ENCODE results near the gene SYCN.
"Not testable (repeated sequence)": the region's sequence is repeated elsewhere in the genome, so short reads cannot be mapped to it uniquely, and the experiment has no call there.

Gene SYCN

DNA sequence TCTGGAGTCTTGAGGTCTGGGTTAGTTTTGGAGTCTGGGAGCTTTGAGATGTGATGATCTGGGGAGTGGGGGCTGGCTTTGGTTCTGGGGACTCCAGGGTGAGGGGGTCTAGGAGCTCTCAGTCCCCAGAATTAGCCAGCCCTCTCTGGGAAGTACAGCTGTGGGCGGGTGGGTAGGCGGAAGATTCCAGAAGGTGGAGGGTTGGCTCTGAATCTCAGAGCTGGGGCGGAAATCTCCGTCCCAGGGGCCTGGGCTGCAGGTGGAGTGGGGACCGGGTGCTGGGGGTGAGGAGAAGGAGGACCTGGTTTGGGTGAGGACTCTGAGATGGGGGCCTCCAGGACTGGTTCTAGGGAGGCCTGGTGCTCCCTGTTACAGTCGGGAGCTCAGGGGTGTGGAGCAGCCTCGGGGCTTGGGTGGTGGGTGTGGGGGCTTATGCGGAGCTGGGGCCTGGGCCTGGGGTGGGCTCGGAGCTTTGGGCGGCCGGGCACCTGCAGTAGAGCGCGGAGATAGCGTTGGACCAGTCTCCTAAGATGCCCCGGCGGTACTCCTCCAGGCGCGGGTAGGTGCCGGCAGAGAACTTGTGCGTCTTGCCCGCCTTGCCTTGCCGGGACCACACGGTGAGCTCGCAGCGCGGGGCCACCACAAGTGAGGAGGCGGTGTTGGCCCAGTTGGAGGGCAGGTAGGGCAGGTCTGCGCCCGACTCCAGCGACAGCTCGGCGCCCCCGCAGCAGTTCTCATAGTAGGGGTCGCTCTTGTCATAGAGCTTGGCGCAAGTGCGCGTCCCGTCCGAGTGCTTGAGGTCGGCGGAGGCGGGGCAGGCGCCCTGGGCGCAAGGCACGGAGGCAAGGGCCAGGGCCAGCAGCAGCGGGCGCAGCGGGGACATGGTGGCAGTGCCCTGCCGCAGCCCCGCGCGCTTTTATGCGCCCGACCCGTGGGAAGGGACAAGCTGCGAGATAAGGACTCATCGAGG is at the start of gene SYCN:
Gene SYCN (minus strand): TSS at position 892 of the 970 bp plus-strand sequence. CDS start 9 bp downstream, at position 883.
- DNase-seq: no peak

DNA sequence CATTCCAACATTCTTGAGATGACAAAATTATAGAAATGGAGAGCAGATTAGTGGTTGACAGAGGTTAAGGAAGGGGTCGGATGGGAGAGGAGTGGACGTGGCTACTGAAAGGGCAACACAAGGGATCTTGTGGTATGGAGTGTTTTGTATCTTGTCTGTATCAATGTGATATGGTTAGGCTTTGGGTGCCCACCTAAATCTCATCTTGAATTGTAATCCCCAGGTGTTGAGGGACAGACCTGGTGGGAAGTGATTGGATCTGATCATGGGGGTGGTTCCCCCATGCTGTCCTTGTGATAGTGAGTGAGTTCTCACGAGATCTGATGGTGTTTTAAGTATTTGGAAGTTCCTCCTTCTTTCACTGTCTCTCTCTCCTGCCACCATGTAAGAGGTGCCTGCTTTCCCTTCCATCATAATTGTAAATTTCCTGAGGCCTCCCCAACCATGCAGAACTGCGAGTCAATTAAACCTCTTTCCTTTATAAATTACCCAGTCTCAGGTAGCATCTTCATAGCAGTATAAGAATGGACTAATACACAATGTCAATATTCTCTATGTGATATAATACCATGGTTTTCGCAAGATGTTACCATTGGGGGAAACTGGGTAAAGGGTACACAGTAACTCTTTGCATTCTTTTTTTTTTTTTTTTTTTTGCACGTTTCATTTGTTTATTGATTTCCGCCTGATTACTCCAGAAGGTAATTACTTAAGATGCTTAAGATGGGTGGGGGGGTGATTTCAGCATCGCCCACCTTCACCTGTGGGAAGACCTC is 49.5 kb upstream of the SYCN start:
- DNase-seq: no peak

DNA sequence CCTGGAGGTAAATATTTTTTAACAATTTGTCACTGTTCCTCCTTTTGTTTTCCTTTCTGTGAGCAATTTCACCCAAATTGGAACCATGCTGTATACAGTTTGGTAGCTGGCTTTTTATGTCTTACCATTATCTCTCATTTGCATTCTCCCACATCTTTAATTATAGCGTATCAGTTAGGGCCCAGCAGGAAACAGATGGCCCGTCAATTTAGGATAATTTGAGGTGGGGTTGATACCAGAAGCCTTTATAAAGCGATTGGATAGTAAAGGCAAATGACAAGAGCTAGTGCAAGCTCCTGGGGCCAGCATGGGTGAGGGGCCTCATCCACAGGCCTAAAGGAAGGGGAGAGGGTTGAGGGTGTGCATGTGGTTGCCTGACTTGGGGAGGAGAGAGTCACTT is 48.4 kb upstream of the SYCN start:
- DNase-seq: no peak

DNA sequence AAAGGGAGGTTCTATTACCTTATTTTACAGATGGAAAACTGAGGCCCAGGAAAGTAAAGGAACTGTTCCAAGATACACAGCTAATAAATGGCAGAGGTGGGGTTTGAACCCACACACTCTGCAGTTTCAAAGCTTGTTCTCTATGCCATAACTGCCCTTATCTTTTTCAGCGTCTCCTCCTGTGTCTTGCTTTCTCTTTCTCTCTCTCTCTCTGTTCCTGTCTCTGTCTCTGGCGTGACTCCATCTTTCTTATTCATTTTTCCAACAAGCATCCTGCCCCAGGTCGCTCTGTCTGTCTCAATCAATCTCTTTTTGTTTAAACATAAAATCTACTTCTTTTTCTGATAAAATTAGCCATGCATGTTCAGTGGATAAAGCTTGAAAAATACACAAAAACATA is 47.8 kb upstream of the SYCN start:
- DNase-seq: no peak

GRCh38 chr19:39251081-39251480 is 47.0 kb upstream of the SYCN start:
- DNase-seq: no peak

- no peak for DNase-seq
Measured at GRCh38 chr19:39248806-39249205, 44.7 kb upstream of the SYCN start, which contains the start of gene IFNL4. Gene IFNL4, minus strand, starts transcription at chr19:39248856.

- DNase-seq: no peak
Measured at GRCh38 chr19:39247701-39248664, 43.9 kb upstream of the SYCN start.

- DNase-seq: no peak
Measured at GRCh38 chr19:39246951-39247669, 43.0 kb upstream of the SYCN start.

DNA sequence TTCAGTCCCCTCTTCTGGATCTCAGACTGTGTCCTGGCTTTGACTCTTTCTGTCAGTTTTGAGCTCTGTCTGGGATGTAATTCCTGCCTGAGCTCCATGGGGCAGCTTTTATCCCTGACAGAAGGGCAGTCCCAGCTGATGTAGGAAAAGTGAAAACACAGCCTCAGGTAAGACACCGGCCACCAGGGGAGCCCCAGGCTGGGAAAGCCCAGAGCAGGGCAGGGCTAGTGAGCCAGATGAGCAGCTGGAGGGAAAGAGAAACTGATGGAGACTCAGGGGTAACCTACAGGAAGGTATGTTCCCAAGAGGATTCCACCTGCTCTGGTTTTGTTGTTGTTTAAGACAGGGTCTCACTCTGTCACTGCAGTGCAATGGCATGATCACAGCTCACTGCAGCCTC is 41.1 kb upstream of the SYCN start:
- DNase-seq: not testable (repeated sequence)

DNA sequence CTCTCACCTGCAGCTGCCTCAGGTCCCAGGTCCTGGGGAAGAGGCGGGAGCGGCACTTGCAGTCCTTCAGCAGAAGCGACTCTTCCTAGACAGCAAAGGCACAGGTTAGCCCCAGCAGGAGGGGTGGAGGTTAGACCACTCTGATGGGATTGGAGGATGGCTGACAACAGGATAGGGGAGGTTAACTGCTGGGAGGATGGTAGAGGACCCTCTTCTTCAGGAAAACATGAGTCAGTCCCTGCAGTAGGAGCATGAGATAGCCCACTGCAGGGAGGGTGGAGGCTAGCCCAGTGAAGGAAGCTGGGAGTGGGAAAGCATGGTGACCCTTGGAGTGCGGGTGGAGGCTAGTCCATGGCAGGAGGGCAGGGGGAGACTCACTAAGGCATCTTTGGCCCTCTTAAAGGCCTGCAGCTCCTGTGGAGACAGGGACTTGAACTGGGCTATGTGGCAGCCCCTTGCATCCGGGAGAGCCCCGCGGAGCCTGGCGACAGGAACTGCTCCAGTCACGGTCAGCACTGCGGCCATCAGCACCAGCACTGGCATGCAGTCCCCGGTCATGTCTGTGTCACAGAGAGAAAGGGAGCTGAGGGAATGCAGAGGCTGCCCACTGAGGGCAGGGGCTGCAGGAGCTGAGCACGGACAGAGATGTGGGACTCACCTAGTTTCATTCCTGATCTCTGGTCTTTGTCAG is 40.5 kb upstream of the SYCN start, which contains the start of gene IFNL3:
Gene IFNL3 (minus strand): TSS at position 597 of the 691 bp plus-strand sequence. CDS start 39 bp downstream, at position 558.
- DNase-seq: not testable (repeated sequence)

DNA sequence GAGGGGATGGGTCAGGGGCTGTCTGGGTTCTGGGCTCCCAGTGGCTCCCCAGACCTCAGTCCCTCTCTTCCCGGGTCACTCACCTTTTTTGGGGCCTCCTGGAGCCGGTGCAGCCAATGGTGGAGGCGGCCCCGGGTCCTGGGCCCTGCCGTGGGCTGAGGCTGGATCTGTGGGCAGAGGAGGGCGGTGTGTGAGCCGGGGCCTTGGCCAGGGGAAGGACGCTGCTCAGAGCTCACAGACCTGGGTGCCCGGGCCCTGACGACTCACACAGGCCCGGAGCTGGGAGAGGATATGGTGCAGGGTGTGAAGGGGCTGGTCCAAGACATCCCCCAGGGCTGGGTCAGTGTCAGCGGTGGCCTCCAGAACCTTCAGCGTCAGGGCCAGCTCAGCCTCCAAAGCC is 39.7 kb upstream of the SYCN start:
- not testable (repeated sequence) for DNase-seq

DNA sequence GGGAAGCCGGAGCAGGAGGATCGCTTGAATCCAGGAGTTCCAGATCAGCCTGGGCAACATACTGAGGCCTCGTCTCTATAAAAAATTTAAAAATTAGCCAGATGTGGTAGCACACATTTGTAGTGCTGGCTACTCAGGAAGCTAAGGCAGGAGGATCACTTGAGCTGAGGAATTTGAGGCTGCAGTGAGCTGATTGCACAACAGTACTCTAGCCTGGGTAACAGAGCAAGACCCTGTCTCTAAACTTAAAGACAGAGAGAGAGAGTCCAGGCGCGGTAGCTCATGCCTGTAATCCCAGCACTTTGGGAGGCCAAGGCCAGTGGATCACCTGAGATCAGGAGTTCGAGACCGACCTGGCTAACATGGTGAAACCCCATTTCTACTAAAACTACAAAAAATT is 36.4 kb upstream of the SYCN start:
- no peak for DNase-seq

GRCh38 chr19:39238944-39239343 is 34.9 kb upstream of the SYCN start:
- DNase-seq: no peak

DNA sequence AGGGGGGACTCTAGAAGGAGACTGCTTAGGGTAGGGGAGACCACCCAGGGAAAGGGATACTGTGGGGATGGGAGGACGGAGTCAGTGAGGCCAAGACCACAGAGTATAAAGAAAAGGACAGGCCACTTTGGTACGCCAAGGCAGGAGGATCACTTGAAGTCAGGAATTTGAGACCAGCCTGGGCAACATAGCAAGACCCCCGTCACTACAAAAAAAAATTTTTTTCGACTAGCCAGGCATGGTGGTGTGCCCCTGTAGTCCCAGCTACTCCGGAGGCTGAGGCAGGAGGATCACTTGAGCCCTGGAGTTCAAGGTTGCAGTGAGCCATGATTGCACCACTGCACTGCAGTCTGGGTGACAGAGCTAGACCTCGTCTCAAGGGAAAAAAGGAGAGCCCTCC is 34.1 kb upstream of the SYCN start:
- DNase-seq: no peak

GRCh38 chr19:39237200-39238184 is 33.4 kb upstream of the SYCN start:
- no peak for DNase-seq

- no peak for DNase-seq
Measured at GRCh38 chr19:39236527-39236926, 32.5 kb upstream of the SYCN start.

- no peak for DNase-seq
Measured at GRCh38 chr19:39232708-39233107, 28.6 kb upstream of the SYCN start.

DNA sequence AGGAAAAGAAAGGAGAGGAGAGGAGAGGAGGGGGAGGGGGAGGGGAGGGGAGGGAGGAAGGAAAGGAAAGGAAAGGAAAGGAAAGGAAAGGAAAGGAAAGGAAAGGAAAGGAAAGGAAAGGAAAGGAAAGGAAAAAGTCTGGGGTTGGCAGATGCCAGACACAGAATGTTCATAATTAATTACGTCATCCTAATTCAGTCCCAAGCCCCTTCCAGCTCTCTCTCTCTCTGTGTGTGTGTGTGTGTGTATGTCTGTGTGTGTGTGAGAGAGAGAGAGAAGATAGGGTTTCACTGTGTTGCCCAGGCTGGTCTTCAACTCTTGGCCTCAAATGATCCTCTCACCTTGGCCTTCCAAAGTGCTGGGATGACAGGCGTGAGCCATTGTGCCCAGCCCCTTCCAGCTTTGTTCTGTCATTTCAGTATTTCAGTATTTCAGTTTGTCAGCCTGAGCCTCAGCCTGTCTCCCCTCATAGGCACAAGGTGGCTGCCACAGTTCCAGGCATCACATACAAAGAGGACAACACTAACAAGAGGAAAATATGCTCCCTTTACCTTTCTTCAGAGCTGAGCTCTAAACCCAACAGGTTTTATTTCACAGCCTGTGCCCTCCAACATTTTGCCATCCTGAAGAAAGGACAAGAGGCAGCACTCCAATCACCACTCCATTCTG is 26.2 kb upstream of the SYCN start:
- no peak for DNase-seq

DNA sequence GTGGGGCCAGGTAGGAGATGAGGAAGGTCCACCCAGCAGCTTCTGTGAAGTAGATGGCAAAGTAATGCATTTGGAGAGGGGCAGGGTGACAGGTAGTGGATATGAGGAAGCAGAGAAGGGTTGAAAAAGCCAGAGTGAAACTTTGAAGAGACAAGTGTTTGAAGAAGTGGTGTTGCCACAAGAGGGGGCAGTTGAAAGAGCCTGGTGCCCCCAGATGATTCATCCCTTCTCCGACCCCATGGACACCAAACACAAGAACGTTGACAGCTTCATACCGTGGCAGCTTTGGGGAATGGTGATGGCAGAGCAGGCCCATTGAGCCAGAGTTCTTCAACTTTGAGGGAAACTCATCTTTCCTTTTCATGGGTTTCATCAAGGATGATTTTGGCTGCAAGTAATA is 20.8 kb upstream of the SYCN start:
- no peak for DNase-seq

All from activated effector memory CD4-positive, alpha-beta T cell treated with Interleukin-2 at 50 U/mL for 16 hours (primary cell).